ENCODE results near the gene PDPK1.
A peak's percentile ranks its signal among the peaks of the same experiment; 100 is the strongest.
"Not testable (repeated sequence)": the region's sequence is repeated elsewhere in the genome, so short reads cannot be mapped to it uniquely, and the experiment has no call there.

PDPK1 gene

DNA sequence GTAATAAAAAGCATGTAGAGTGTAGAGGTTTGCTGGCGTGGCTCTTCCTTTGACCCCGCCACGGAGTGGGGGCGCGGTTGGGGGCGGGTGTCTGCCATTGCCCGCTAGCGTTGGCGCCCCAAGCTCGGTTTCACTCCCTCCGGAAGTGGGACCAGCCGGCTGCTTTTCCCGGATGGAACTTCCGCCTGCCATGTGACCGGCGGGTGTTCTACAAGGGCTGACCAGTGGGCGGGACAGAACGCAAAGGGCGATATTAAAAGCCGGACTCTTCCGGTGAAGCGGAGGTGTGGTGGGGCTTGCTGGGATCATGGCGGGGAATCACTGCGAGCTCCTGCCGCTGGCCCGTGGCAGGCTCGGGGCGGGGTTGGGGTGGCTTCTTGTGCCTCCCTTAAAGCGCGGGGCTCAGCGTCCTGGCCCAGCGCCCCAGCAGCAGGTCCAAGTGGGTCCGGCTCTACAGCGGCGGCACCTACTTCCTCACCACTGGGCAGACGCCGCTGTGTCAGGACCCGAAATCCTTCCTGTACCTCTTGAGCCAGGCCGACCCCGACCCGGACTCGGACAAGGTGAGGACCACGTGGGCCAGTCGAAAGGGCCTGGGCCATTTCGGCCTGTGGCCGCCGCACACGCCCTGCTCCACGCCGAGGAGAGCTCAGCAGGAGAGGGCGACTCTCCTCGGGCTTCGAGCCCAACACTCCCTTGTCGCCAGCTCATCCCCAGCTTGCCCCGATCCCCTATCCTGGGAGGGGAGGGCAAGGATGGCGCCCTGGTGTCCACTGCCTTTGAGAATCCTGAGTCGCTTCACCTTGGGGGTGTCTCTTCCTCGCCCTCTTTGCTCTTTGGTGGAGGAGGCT is 65.6 kb downstream of the PDPK1 start:
- H3K27me3 ChIP-seq (ENCODE audit: insufficient read depth, low read depth, severe bottlenecking), result no peaks in the 10 kb centered on the region
- peak; percentile 97 for DNase-seq
- no peak for TF ChIP-seq CTCF (IDR thresholded peaks at IDR 0.05; ENCODE audit: low read depth, low read length)
- H3K36me3 ChIP-seq, result peaks cover 8% of the 10 kb centered on the region
- peak overlapping the region; percentile 93 for H3K4me3 ChIP-seq (ENCODE audit: low read depth, low read length)
- H3K9me3 ChIP-seq (ENCODE audit: severe bottlenecking), result no peaks in the 10 kb centered on the region
- peak overlapping the region; percentile 82 for H3K27ac ChIP-seq

DNA sequence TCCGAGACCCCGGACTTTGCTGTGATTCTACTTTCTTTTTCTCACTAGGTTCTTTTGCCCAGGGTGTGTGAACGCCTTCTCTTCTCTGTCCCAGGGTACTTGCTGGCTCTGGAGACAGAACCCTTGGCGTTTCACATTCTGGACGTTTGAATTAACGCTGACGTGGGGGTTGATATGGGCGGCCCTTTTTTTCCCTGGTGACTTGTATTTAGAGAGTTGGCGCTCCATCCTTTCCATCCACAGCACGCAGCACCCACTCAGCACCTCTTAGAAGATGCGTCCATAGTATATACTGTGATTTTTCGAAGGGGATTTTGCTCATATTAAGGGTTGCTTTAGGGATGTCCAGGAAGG is 66.2 kb downstream of the PDPK1 start:
- H3K27me3 ChIP-seq (ENCODE audit: insufficient read depth, low read depth, severe bottlenecking); DNase-seq; H3K36me3 ChIP-seq; H3K9me3 ChIP-seq (ENCODE audit: severe bottlenecking): not testable (repeated sequence)
- Histone ChIP-seq H3K4me3 (ENCODE audit: low read depth, low read length) (peak overlapping the region; percentile 93), H3K27ac (peak overlapping the region; percentile 82)

DNA sequence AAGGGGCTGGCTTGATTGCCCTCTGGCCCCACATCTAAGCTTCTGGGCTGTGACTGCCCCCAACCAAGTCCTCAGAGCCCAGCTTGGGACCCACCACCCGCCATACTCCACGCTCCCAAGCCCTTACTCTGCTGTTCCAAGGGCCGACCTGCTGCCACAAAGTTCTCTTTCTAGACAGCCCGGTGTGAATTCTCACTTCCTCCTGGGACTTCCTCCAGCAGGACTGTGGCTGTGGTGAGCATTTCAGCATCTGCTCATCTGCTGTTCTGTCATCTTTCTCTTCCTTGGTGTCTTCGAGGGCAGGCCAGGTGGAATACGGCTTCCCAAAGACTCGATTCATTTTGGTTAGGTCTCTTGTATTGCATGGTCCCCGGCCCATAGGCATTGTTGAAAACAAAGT is 69.0 kb downstream of the PDPK1 start:
- DNase-seq; H3K27ac ChIP-seq; H3K4me3 ChIP-seq (ENCODE audit: low read depth, low read length); H3K27me3 ChIP-seq (ENCODE audit: insufficient read depth, low read depth, severe bottlenecking); H3K9me3 ChIP-seq (ENCODE audit: severe bottlenecking): not testable (repeated sequence)
- peaks cover 15% of the 10 kb centered on the region for H3K36me3 ChIP-seq

DNA sequence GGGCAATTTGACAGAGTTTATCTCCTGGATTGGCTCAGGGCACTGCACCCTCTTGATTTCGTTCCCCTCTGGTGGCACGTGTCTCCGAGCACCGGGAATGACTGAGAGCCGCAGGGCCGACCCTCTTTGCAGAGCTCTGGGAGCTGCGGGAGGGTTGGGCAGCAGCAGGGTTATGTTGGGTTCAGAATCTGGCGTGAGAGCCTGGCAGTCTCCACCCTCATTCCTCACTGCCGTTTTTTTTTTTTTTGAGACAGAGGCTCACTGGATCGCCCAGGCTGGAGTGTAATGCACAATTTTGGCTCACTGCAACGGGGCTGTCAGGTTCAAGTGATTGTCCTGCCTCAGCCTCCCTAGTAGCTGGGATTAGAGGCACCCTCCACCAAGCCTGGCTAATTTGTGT is 71.5 kb downstream of the PDPK1 start:
- H3K27me3 ChIP-seq (ENCODE audit: insufficient read depth, low read depth, severe bottlenecking); H3K4me3 ChIP-seq (ENCODE audit: low read depth, low read length); DNase-seq; H3K9me3 ChIP-seq (ENCODE audit: severe bottlenecking); H3K27ac ChIP-seq: not testable (repeated sequence)
- H3K36me3 ChIP-seq, result peaks cover 12% of the 10 kb centered on the region

DNA sequence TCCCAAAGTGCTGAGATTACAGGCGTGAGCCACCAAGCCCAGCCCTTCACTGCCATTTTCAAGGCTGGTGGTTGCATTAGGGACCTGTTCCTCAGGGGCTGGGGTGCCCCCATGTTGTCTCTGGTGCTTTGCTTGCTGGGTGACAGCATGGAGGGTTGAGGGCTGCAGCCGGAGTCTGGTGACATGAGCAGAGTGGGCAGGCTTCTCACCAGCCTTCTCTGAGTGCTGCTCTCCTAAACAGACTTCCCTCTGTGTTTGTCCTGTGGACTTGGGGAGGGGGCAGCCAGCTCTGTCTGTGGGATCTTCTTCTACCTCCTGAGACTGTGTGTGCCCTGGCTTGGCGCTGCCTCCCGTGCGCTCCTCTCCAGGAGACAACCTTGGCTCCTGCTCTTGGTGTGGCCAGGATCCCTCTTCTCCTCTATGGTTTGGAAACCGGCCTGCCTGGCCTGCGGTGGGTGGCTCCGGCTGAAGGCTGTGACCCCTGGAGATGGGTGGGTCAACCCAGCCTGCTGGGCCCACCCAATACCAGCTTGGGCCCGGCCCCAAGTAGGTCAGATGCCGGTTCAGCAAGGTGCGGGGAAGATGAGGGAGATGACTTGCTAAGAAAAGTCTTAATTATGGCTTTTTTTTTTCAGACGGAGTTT is 72.1 kb downstream of the PDPK1 start:
- TF ChIP-seq CTCF (IDR thresholded peaks at IDR 0.05; ENCODE audit: low read depth, low read length), result no peak
- no peak for DNase-seq
- no peaks in the 10 kb centered on the region for H3K27me3 ChIP-seq (ENCODE audit: insufficient read depth, low read depth, severe bottlenecking)
- no peak overlapping the region for H3K4me3 ChIP-seq (ENCODE audit: low read depth, low read length)
- no peak overlapping the region for H3K27ac ChIP-seq
- H3K9me3 ChIP-seq (ENCODE audit: severe bottlenecking), result no peaks in the 10 kb centered on the region
- peaks cover 14% of the 10 kb centered on the region for H3K36me3 ChIP-seq

- peaks cover 17% of the 10 kb centered on the region for H3K36me3 ChIP-seq
- DNase-seq, result no peak
- H3K9me3 ChIP-seq (ENCODE audit: severe bottlenecking), result no peaks in the 10 kb centered on the region
Measured at GRCh38 chr16:2610781-2611498, 73.1 kb downstream of the PDPK1 start.

More at GRCh38 chr16:2610781-2611498, 73.1 kb downstream of the PDPK1 start:
- H3K27ac ChIP-seq, result no peak overlapping the region
- H3K4me3 ChIP-seq (ENCODE audit: low read depth, low read length), result no peak overlapping the region
- no peak for TF ChIP-seq CTCF (IDR thresholded peaks at IDR 0.05; ENCODE audit: low read depth, low read length)
- no peaks in the 10 kb centered on the region for H3K27me3 ChIP-seq (ENCODE audit: insufficient read depth, low read depth, severe bottlenecking)
